Activated CD8-positive, alpha-beta memory T cell treated with anti-CD3 and anti-CD28 coated beads for 36 hours (primary cell): ENCODE data around the gene USO1. TPM values are rescaled to one million over a fixed set of nuclear protein-coding genes. Genes with fewer than 3 reads are reported as not detected.
"Not testable (repeated sequence)": the region's sequence is repeated elsewhere in the genome, so short reads cannot be mapped to it uniquely, and the experiment has no call there.

Source experiments
- CTCF ChIA-PET: fragments of 350-600 bp; sonication (Branson Sonifier 250); formaldehyde crosslinking; loops from one replicate; lab custom pipeline; 2021; ENCODE audit warnings: antibody characterized with exemption; lab: Charles Lee
- POLR2A ChIA-PET: fragments of 350-600 bp; sonication (Branson Sonifier 250); formaldehyde crosslinking; loops from one replicate; lab custom pipeline; 2021; ENCODE audit warnings: antibody characterized with exemption; lab: Charles Lee
- total RNA-seq, 2 experiments: library from RNA; stranded (reverse); gene quantifications; one replicate each; pipeline ENCODE4 v1.2.3, GENCODE V29; 2021

Gene USO1, protein sequence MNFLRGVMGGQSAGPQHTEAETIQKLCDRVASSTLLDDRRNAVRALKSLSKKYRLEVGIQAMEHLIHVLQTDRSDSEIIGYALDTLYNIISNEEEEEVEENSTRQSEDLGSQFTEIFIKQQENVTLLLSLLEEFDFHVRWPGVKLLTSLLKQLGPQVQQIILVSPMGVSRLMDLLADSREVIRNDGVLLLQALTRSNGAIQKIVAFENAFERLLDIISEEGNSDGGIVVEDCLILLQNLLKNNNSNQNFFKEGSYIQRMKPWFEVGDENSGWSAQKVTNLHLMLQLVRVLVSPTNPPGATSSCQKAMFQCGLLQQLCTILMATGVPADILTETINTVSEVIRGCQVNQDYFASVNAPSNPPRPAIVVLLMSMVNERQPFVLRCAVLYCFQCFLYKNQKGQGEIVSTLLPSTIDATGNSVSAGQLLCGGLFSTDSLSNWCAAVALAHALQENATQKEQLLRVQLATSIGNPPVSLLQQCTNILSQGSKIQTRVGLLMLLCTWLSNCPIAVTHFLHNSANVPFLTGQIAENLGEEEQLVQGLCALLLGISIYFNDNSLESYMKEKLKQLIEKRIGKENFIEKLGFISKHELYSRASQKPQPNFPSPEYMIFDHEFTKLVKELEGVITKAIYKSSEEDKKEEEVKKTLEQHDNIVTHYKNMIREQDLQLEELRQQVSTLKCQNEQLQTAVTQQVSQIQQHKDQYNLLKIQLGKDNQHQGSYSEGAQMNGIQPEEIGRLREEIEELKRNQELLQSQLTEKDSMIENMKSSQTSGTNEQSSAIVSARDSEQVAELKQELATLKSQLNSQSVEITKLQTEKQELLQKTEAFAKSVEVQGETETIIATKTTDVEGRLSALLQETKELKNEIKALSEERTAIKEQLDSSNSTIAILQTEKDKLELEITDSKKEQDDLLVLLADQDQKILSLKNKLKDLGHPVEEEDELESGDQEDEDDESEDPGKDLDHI
- 10 to 100 TPM; 40.8 to 43.8 TPM for total RNA-seq

DNA sequence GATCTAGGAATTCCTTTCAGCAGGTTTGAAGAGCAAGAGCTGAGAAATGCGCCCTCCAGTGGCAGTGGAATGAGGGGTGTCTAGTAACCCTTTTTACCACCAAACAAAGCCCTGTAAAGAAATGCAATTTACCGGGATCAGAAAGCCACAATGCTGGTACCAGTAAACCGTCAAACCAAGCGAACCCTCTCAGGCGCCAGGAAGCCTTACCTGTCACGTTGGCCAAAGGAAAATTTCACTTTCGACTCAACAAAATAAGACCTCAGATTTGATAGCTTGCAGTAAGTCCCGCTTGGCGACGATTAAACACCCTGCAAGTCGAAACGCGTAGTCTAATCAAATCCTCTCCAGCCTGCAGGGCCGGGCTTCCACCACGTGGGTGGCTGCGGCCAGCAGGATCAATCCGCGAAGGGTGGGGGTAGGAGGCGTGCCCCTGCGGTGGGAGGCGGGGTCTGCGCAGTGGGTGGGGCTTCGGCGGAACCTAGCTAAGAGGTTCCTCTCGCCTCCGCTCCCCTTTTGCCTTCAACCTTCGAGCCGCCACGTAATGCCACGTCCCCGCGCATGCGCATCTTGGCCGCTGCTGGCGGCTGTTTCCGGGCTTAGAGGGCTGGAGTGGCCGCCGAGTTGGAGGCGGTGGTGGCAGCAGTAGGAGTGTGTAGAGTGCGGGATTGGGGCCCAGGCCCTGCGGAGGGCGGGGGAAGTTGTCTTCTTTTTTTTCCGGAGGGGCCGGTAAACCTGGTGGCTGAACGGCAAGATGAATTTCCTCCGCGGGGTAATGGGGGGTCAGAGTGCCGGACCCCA is at the start of gene USO1:
USO1 (plus strand) TSS at position 512 of the 801 bp plus-strand sequence; CDS start at position 755, 243 bp downstream.
- POLR2A ChIA-PET, result interaction anchor here (0.9 to 3.0 kb wide), 5 partner anchors 16 to 85 kb away, joined by 3 to 23 read pairs (median 3); partner anchors contain the start of gene G3BP2
- CTCF ChIA-PET, result interaction anchor here (0.5 to 1.6 kb wide), 17 partner anchors 10 to 217 kb away, joined by 3 to 7 read pairs (median 3); partner anchors contain the start of gene NAAA

DNA sequence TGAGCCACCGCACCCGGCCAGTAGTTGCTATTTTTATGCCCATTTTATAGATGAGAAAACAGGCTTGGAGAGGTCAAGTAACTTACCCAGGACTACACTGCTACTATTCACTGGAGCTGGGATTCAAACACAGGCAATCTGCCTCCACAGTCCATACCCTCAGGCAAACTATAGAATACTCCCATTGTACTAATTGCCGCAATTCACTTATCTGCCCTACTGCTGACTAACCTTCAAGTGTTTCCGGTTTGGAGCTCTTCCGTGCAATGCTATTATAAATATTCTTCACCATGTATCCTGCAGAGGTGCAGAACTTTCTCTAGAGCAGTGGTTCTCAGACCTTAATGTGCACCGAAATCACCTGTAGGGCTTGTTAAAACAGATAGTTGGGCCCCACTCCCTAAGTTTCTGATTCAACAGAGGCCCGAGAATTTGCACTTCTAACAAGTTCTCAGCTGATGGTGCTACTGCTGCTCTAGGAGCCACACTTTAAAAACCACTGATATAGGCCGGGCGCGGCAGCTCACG is 49.3 kb upstream of the USO1 start:
- POLR2A ChIA-PET, result no interaction called here

DNA sequence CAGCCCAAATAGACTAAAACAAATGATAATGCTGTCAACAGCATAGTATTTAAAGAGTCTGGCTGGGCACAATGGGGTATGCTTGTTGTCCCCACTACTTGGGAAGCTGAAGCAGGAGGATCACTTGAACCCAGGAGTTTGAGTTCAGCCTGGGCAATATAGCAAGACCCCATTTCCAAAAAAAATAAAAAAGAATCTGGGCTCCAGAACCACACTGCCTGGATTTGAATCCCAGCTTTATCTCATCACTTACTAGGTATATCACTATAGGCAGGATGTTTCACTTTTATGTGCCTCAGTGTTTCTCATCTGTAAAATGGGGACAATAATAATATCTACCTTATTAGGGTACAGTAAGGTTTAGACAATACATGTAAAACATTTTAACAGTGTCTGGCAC is 45.9 kb upstream of the USO1 start:
- CTCF ChIA-PET, result no interaction called here
- POLR2A ChIA-PET, result no interaction called here

More for the DNA sequence above, 49.3 kb upstream of the USO1 start:
- CTCF ChIA-PET, result interaction anchor here (1.5 kb wide), 1 partner anchor 50 kb away, joined by 4 read pairs; the partner anchor contains the start of gene USO1

DNA sequence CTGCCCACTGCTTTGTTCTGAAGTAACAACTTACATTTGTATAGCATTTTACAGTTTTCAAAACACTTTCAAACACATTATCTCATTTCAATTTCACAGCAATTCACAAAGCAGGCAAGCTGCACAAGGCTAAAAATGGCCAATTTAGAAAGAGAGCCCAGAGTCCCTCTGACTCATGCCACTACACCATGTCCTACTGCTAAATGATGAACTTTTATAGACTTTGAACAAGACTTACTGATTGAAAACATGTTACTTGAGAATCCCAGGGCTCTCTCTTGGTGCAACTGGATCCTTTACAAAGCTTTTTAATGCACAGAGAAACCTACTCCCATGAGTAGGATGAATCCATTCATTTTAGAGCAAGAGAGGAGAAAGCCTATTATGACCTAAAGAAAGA is 45.4 kb upstream of the USO1 start:
- CTCF ChIA-PET, result no interaction called here
- POLR2A ChIA-PET, result no interaction called here

DNA sequence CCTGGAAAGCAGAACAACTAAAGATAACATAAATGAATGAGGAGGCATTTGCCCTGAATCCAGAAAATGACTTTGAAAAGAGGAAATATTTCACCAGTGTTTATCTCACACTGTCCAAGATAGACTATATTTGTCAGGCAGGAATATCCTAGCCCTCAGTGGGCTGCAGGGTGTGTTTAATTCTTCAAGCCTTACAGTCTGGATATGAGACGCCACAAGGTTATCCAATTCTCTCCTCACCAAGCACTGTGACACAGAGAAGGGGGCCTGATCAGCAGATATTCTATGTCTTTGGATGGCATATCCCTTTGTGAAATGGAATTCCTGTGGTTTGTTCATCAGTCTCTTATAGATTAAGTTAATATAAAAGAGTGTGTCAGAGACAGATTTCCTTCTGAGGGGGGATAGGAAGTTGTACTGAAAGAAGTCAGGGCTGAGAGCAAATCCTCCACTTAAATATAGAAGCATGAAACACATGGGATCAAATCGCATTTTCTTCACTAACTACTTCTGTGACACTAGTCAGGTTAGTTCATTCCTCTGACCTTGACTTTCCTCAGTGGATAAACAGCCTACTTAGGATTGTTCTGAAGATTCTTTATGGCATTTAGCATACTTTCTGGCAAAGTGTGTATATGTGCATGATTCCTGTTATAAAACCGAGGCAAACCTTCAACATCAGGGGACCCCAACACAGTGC is 44.4 kb upstream of the USO1 start:
- ChIA-PET POLR2A (no interaction called here), CTCF (no interaction called here)

DNA sequence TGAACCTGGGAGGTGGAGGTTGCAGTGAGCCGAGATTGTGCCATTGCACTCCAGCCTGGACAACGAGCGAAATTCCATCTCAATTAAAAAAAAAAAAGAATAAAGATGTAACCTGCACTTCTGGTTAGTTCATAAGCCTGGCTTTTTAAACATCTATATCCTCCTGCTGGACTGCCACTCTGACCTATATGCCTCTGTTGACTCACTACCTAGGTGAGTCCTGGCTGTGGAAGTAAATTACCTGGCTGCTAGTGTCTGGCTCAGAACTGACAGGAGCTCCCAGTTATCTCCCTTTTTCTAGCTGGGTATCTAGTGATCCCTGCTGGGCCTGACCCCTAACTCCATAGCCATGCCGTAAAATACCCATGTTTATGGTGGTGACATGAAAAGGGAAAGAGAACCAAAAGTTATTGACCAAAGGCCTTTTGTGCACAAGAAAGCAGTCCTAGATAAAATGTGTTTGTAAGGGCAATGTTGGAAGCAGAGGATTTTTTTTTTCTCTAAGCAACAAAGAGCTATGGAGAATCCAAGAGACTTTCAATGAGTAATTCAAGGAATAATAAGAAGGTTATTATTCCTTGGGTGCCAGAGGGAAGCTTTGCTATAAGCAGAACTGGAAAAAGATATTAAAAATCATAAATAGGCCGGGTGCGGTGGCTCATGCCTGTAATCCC is 40.8 kb upstream of the USO1 start:
- ChIA-PET CTCF (interaction anchor here (0.6 to 1.2 kb wide), 3 partner anchors 24 to 231 kb away, joined by 3 to 4 read pairs (median 3); no protein-coding TSS in a partner anchor), POLR2A (interaction anchor here (0.6 to 1.7 kb wide), 3 partner anchors 10 to 41 kb away, joined by 3 to 11 read pairs (median 3); partner anchors contain the start of genes G3BP2 and USO1)

DNA sequence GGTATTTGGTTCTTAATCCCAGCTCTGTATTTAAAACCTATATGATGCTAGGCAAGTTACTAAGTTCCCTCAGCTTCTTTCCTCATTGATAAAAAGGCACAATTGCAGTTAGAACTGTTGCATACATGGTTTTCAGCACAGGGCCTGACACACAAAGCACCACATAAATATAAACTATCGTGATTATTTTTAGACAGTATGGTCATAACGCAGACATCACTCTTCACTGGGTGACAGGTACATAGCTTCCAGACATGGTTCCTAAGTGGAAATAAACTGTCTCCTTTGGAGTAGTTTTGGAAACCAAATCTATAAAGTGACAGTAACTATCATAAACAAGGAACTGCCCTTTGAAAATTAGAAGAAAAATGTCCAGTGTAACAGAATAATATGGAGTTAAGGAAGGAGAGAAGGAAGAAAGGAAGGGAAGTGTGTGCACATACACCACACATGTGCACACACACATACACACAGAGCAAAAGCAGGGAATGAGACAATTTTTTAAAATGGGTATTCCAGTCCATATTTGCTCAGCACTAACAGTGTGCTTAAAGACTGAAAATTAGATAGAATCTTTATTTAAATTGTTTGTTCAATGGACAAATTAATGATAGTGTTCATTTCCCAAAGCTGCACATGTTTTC is 38.7 kb upstream of the USO1 start:
- ChIA-PET CTCF (no interaction called here), POLR2A (interaction anchor here (0.7 kb wide), 1 partner anchor 933 kb away, joined by 4 read pairs; no protein-coding TSS in a partner anchor)

DNA sequence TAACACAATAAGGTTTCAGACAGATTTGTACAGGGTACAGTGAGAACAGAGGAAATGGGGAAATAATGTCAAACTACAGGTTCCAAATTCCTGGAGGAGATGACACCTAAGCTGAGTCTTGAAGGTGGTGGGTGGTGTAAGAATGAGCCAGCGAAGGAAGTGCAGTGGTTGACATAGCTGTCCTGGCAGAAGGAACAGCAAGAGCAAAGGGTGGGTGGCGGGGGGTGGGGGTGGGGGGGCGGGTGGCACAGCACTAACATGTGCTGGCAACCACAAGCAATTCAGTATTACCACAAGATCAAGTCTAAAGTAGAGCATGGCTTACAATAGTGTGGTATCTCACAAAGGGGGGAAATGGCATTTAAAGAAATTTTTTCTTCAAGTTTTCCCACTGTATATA is 38.0 kb upstream of the USO1 start:
- CTCF ChIA-PET, result no interaction called here
- POLR2A ChIA-PET, result no interaction called here

DNA sequence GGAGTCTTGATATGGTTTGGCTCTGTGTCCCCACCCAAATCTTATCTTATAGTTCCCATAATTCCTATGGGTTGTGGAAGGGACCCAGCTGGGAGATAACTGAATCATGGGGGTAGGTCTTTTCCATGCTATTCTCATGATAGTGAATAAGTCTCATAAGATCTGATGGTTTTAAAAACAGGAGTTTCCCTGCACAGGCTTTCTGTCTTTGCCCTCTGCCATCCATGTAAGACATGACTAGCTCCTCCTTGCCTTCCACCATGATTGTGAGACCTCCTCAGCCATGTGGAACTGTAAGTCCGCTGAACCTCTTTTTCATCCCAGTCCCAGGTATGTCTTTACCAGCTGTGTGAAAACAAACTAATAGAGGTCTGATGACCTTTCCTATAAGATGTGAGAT is 37.3 kb upstream of the USO1 start:
- CTCF ChIA-PET, POLR2A ChIA-PET: not testable (repeated sequence)

DNA sequence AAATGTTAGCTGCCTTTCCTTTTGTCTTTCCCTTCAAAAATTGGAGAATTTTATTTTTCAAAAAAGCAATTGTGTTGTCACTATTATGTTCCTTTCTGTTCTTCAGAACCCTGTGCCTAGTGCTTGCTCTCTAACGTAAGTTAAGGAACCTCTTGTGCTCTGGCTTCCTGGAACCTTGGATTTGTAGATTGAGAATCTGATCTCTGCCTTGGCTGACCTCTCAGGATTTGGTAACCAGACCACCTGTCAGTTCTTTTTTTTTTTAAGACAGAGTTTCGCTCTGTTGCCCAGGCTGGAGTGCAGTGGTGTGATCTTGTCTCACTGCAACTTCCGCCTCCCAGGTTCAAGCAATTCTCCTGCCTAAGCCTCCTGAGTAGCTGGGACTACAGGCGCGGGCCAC is 32.3 kb upstream of the USO1 start:
- POLR2A ChIA-PET, CTCF ChIA-PET: not testable (repeated sequence)

DNA sequence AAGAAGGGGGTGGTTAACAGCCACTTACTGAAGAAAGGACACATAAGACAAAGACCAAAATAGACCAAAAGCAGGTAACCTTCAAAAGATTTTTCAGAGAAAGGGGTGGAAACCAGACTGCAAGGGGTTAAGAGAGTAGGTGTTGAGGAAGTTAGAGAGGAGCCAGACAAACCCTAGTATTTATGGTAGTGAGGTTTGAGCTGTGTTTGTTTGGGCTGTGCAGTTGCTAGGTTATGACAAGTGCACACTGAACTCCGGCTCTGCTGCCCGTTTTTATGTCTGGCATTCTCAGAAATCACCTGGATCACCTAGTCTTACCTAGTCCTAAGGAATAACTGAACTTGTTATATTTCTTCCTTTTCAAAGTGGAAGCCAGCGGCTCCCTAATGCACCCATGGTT is 28.3 kb upstream of the USO1 start:
- ChIA-PET POLR2A (no interaction called here), CTCF (no interaction called here)

DNA sequence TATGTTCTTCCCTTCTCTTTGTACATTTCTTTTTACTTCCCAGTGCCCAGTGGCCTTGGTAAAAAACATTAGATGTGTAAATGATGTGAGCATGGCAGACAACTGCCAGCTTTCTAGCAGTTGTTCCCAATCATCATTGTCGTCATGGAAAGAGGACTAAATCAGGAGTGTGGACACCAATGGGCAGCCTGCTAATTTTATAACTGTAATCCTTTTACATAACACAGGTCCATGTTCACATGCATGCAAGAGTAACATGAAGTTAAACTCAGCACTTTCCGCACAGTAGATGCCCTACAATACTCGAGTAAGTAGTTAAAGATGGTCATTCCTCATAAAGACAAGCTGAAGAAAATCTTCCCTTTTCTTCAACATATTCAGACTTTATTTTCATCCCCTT is 27.8 kb upstream of the USO1 start:
- POLR2A ChIA-PET, result no interaction called here
- CTCF ChIA-PET, result no interaction called here

DNA sequence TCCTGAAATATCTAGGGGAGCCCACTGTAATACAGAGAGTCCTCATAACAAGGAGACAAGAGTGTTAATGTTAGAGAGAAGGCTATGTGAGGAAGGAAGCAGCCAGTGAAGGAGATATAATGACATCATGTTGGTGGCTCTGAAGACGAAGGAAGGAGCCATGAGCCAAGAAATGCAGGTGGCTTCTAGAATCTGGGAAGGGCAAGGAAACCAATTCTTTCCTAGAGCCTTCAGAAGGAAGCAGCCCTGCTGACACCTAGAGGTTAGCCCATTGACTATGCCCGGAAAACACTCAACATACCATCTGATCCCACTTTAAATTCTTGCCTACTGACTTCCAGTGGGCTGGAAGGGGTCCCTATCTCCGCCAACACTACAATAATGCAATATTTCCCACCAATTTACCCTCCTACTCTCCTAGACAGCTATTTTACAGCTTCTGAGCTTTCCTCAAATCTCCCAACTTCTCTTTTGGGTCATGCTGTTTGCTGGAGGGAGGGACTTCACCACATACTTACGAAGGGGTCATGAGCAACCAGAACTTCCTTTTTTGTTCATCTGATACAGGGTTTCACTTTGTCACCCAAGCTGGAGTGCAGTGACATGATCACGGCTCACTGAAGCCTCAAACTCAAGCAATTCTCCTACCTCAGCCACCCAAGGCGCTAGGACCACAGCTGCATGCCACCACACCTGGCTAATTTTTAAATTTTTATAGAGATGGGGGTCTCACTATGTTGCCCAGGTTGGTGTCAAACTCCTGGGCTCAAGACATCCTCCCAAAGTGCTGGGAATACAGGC is 26.0 kb upstream of the USO1 start:
- ChIA-PET POLR2A (no interaction called here), CTCF (interaction anchor here (0.6 kb wide), 1 partner anchor 17 kb away, joined by 6 read pairs; no protein-coding TSS in a partner anchor)

DNA sequence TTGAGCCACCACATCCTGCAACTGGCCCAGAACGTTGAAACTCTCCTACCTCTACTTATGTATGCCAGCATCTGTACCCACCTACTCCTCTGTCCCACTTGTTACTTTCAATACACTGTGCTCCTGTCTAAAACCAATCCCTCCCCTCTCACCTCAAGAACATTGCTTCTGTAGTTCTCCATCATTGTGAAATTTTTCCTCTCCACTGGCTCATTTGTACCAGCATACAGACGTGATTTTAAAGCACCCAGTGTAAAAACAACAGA is 25.5 kb upstream of the USO1 start:
- ChIA-PET CTCF (interaction anchor here (0.6 kb wide), 1 partner anchor 17 kb away, joined by 6 read pairs; no protein-coding TSS in a partner anchor), POLR2A (no interaction called here)

DNA sequence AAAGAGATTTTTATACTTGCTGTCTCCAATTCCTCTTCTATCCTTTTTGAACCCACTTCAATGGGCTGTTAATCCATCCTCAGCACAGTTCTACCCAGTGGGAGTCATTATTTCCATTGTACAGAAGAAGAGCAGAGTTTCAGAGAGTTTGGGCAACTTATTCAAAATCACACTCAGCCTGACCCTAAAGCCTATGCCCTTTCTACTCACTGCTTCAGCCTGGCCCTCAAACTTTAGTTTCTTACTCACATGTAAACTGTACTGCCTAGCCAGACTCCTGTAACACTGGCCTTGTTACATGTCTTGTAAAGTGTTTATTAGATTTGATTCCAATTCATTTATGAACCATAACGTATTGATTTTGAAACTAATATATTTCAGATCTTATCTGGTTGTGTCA is 25.1 kb upstream of the USO1 start:
- ChIA-PET POLR2A (no interaction called here), CTCF (interaction anchor here (0.6 kb wide), 1 partner anchor 18 kb away, joined by 6 read pairs; no protein-coding TSS in a partner anchor)

DNA sequence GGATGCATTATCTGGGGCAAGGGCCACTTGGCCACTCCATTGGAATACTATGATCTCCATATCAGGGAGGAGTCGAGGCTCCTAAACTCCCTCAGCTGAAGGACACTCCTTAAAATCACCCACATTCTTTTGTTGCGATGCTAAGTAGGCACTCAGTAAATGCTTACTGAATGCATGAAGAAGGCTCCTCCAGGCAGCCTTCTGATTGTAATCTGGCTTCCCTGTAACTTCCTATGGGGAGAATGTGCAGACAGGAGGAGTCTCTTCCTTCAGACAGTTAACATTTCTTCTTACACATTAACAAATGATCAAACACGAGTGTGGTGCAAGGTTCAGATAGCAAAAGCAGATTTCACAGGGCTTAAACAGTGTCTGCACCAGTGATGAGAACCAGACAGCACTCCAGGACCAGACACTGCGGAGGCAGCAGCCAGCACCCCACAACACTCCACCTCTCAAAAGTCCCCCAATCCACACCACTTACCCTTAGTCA is 21.4 kb upstream of the USO1 start:
- CTCF ChIA-PET, result interaction anchor here (1.2 kb wide), 1 partner anchor 21 kb away, joined by 4 read pairs; no protein-coding TSS in a partner anchor
- POLR2A ChIA-PET, result no interaction called here
